K562 (cell line): ENCODE data around the gene UHRF1. TPM values are rescaled to one million over a fixed set of nuclear protein-coding genes. Genes with fewer than 3 reads are reported as not detected.

Experiments used
- BRD4 ChIP-seq: fragments of 200-600 bp; sonication (generic); IDR thresholded peaks from 2 replicates; pipeline ENCODE4 v1.6.1; 2017; ENCODE audit warnings: inconsistent platforms
- CTCFL ChIP-seq: IDR thresholded peaks from 2 replicates; pipeline ENCODE4 v1.6.1; 2011; ENCODE audit warnings: borderline replicate concordance, low read depth, mild to moderate bottlenecking, moderate library complexity, low read length; ENCODE audit not compliant: insufficient read depth, poor library complexity, severe bottlenecking
- CXXC5 ChIP-seq: fragments of 250-450 bp; sonication (Bioruptor Pico); IDR thresholded peaks from 2 replicates; pipeline ENCODE4 v1.8.0; 2022; ENCODE audit warnings: inconsistent platforms, mild to moderate bottlenecking, moderate library complexity
- GTF2B ChIP-seq: IDR thresholded peaks from 2 replicates; pipeline ENCODE4 v1.6.1; 2011; ENCODE audit not compliant: insufficient read length; ENCODE audit errors: extremely low read depth
- GTF3C2 ChIP-seq: IDR thresholded peaks from 3 replicates; pipeline ENCODE4 v1.6.1; 2011; ENCODE audit warnings: borderline replicate concordance, mild to moderate bottlenecking, moderate library complexity; ENCODE audit not compliant: insufficient read length; ENCODE audit errors: extremely low read depth
- JUND ChIP-seq, 2 experiments: IDR thresholded peaks; 2 replicates in 1 of 2; 3 replicates in 1 of 2; pipeline ENCODE4 v1.6.1; 2011; ENCODE audit warnings: borderline replicate concordance in 2 of 2, low read depth in 2 of 2, low read length in 2 of 2, improper control_type of control experiment in 1 of 2, missing biosample characterization in 1 of 2, missing genetic modification characterization in 1 of 2, missing genetic modification reagents in 1 of 2
- MCM7 ChIP-seq, 2 experiments: fragments of 450-650 bp; IDR thresholded peaks; 2 replicates each; pipeline ENCODE4 v1.6.1; 2016 to 2018
- NR2C2 ChIP-seq, 2 experiments: fragments of 200-800 bp in 1 of 2; sonication (Bioruptor generic) in 1 of 2; sonication (generic) in 1 of 2; formaldehyde crosslinking in 1 of 2; IDR thresholded peaks; 2 replicates each; pipeline versions ENCODE4 v1.6.1 to v1.8.0; 2016 to 2022; ENCODE audit warnings: mild to moderate bottlenecking in 1 of 2, missing compliant biosample characterization in 1 of 2, missing genetic modification characterization in 1 of 2, missing genetic modification reagents in 1 of 2
- PHF21A ChIP-seq: fragments of 450-650 bp; IDR thresholded peaks from 2 replicates; pipeline ENCODE4 v1.6.1; 2017; ENCODE audit warnings: low read depth, borderline replicate concordance
- TCF15 ChIP-seq: fragments of 250-450 bp; sonication (Bioruptor Pico); IDR thresholded peaks from 2 replicates; pipeline ENCODE4 v1.8.0; 2022; ENCODE audit warnings: moderate library complexity, mild to moderate bottlenecking, inconsistent platforms
- THAP12 ChIP-seq: fragments of 250-450 bp; sonication (Bioruptor Pico); IDR thresholded peaks from 2 replicates; pipeline ENCODE4 v1.9.0; 2021; ENCODE audit warnings: mild to moderate bottlenecking, inconsistent platforms
- ZFX ChIP-seq: sonication (generic); formaldehyde crosslinking; IDR thresholded peaks from 2 replicates; pipeline ENCODE4 v1.8.0; 2022; ENCODE audit warnings: mild to moderate bottlenecking, missing genetic modification reagents, moderate library complexity
- polyA plus RNA-seq, 8 experiments: library from polyadenylated mRNA; depleted of rRNA in 4 of 8; stranded (reverse) in 5 of 8; unstranded in 3 of 8; fragments of >200 nt; fragmentation: Nextera tagmentation in 2 of 8; fragmentation: Illumina TruSeq in 1 of 8; extraction: Ambion mirVana in 2 of 8; extraction: Trizol in 1 of 8; gene quantifications; 2 replicates each; pipeline versions ENCODE4 v1.2.1 to v1.2.3, GENCODE V29; 2011 to 2014; ENCODE audit warnings: inconsistent platforms in 1 of 8, missing spikeins in 1 of 8
- total RNA-seq, 7 experiments: library from RNA; depleted of rRNA in 6 of 7; stranded (reverse); fragments of >200 nt in 6 of 7; fragmentation: Illumina TruSeq in 2 of 7; extraction: Trizol in 2 of 7; gene quantifications; 2 replicates each; pipeline versions ENCODE4 v1.2.1 to v1.2.3, GENCODE V29; 2011 to 2021; ENCODE audit warnings: low replicate concordance in 1 of 7

Gene UHRF1
- total and polyA plus RNA-seq, 9 of the 15 experiments (the other 6 are each of a cell fraction or from before 2014, with no cell fraction given), result 6.0 to 101 (median 30.9) TPM

GRCh38 chr19:4868286-4868834 lies 40.9 kb upstream of the UHRF1 start (continued):
- TF ChIP-seq CTCFL, result no peak
- no peak for TF ChIP-seq THAP12 (CRISPR knock-in tag)
- TF ChIP-seq BRD4, result no peak
- TF ChIP-seq GTF2B, result no peak
- 0 out of 2 replicates have a peak, but pooled peaks have one; percentile 24 for TF ChIP-seq ZFX (CRISPR knock-in tag)
- TF ChIP-seq CXXC5, result no peak
- TF ChIP-seq JUND (IDR thresholded peaks at IDR 0.05; ENCODE audit: borderline replicate concordance, low read depth, low read length), result no peak
- no peak for TF ChIP-seq JUND (tag; IDR thresholded peaks at IDR 0.05; ENCODE audit: borderline replicate concordance, low read depth, low read length)
- TF ChIP-seq GTF3C2, result no peak
- no peak for TF ChIP-seq PHF21A
- no peak for TF ChIP-seq MCM7 (IDR thresholded peaks at IDR 0.05)
- no peak for TF ChIP-seq NR2C2 (CRISPR knock-in tag; IDR thresholded peaks at IDR 0.05)
- no peak; the same call in 1 of the 2 replicates for TF ChIP-seq NR2C2 (tag; IDR thresholded peaks at IDR 0.05)
- no peak for TF ChIP-seq TCF15
